Keratinocyte (primary cell): ENCODE results near the gene DEGS2. TPM values are rescaled to one million over a fixed set of nuclear protein-coding genes. Genes with fewer than 3 reads are reported as not detected.

ENCODE experiments used
- DNase-seq: peaks from one replicate; pipeline ENCODE4 v3.0.0-alpha.2; 2011; ENCODE audit warnings: low read depth, missing footprints, low spot score
- FAIRE-seq: peaks from 2 replicates; lab custom pipeline; 2011; peaks lifted over from hg19 to GRCh38; lab: Jason Lieb, UNC
- H2AFZ ChIP-seq: 2 replicates; pipeline ENCODE4 v1.6.0; 2012; ENCODE audit warnings: low read length, control low read depth, inconsistent platforms; ENCODE audit not compliant: control insufficient read depth
- H3K27ac ChIP-seq: 2 replicates; pipeline ENCODE4 v1.5.1; 2011; ENCODE audit warnings: low read length; ENCODE audit not compliant: control insufficient read depth, insufficient read depth
- H3K27me3 ChIP-seq: 3 replicates; pipeline ENCODE4 v1.6.0; 2011; ENCODE audit warnings: low read length; ENCODE audit not compliant: control insufficient read depth, insufficient read depth; ENCODE audit errors: extremely low read depth
- H3K36me3 ChIP-seq, 2 experiments: 2 replicates in 1 of 2; 3 replicates in 1 of 2; pipeline ENCODE4 v1.5.1; 2011; ENCODE audit warnings: low read length in 2 of 2, mild to moderate bottlenecking in 1 of 2; ENCODE audit not compliant: control insufficient read depth in 2 of 2, insufficient read depth in 2 of 2; ENCODE audit errors: extremely low read depth in 1 of 2
- H3K4me1 ChIP-seq: 3 replicates; pipeline ENCODE4 v1.5.1; 2011; ENCODE audit warnings: low read length; ENCODE audit not compliant: control insufficient read depth, insufficient read depth; ENCODE audit errors: extremely low read depth
- H3K4me2 ChIP-seq: 3 replicates; pipeline ENCODE4 v1.6.0; 2011; ENCODE audit warnings: low read depth, low read length; ENCODE audit not compliant: control insufficient read depth, insufficient read depth; ENCODE audit errors: extremely low read depth
- H3K4me3 ChIP-seq, 3 experiments: fragments of 200-600 bp in 1 of 3; sonication (generic) in 1 of 3; 2 replicates in 2 of 3; 3 replicates in 1 of 3; pipeline ENCODE4 v1.5.1; 2011 to 2016; ENCODE audit warnings: low read length in 3 of 3, mild to moderate bottlenecking in 3 of 3, control low read depth in 2 of 3, inconsistent platforms in 1 of 3, low read depth in 1 of 3, mixed read lengths in 1 of 3, mixed run types in 1 of 3, moderate library complexity in 1 of 3; ENCODE audit not compliant: control insufficient read depth in 2 of 3, insufficient read depth in 2 of 3; ENCODE audit errors: extremely low read depth in 1 of 3
- H3K79me2 ChIP-seq: 2 replicates; pipeline ENCODE4 v1.6.0; 2012; ENCODE audit warnings: low read length; ENCODE audit not compliant: control insufficient read depth, insufficient read depth
- H3K9ac ChIP-seq: 3 replicates; pipeline ENCODE4 v1.6.0; 2011; ENCODE audit warnings: low read length; ENCODE audit not compliant: control insufficient read depth, insufficient read depth; ENCODE audit errors: extremely low read depth
- H3K9me1 ChIP-seq: 3 replicates; pipeline ENCODE4 v1.6.0; 2011; ENCODE audit warnings: low read length; ENCODE audit not compliant: control insufficient read depth, insufficient read depth; ENCODE audit errors: extremely low read depth
- H3K9me3 ChIP-seq: 2 replicates; pipeline ENCODE4 v1.5.1; 2012; ENCODE audit warnings: low read depth, low read length; ENCODE audit not compliant: control insufficient read depth
- H4K20me1 ChIP-seq: 3 replicates; pipeline ENCODE4 v1.6.0; 2011; ENCODE audit warnings: low read length; ENCODE audit not compliant: control insufficient read depth, insufficient read depth; ENCODE audit errors: extremely low read depth
- CTCF ChIP-seq, 3 experiments: IDR thresholded peaks in 1 of 3; conservative IDR thresholded peaks in 1 of 3; optimal IDR thresholded peaks in 1 of 3; 2 replicates in 2 of 3; 3 replicates in 1 of 3; pipeline versions ENCODE3 to v1.5.1; 2011; ENCODE audit warnings: low read length in 3 of 3, mild to moderate bottlenecking in 3 of 3, moderate library complexity in 2 of 3, control low read depth in 1 of 3, inconsistent platforms in 1 of 3; ENCODE audit not compliant: insufficient read depth in 2 of 3; ENCODE audit errors: extremely low read depth in 1 of 3
- EZH2 ChIP-seq: IDR thresholded peaks from one replicate; pipeline ENCODE4 v1.6.1; 2012; ENCODE audit warnings: inconsistent platforms, mild to moderate bottlenecking, low read length, moderate library complexity
- dilution Hi-C: fragments of 300-500 bp; cut with MboI; formaldehyde crosslinking; loops from one replicate; pipeline ENCODE4 v1.7.0; 2020; ENCODE audit warnings: low sequenced_read_pairs; ENCODE audit not compliant: extremely low pct_ligation_motif_present
- polyA plus RNA-seq, 5 experiments: library from polyadenylated mRNA; depleted of rRNA in 3 of 5; stranded (reverse) in 3 of 5; stranded (forward) in 1 of 5; unstranded in 1 of 5; fragments of >200 nt; gene quantifications; 1 replicate in 1 of 5; 2 replicates in 3 of 5; 3 replicates in 1 of 5; pipeline versions ENCODE4 v1.2.1 to v1.2.3, GENCODE V29; 2011 to 2012; ENCODE audit warnings: missing spikeins in 2 of 5, low read depth in 1 of 5, low replicate concordance in 1 of 5

The DEGS2 gene
- polyA plus RNA-seq, 1 donor (not counting 4 experiments of a cell fraction or from before 2014, with no cell fraction given), result 0.46 TPM

GRCh38 chr14:100155049-100155621, 4.3 kb downstream of the DEGS2 start:
- Histone ChIP-seq H3K9ac (no peak overlapping the region), H3K9me3 (peaks cover 8% of the 10 kb centered on the region), H3K4me1 (peaks cover 29% of the 10 kb centered on the region), H3K4me3 (no peak overlapping the region), H3K27me3 (peaks cover 21% of the 10 kb centered on the region), H3K27ac (no peak overlapping the region), H3K36me3 (no peaks in the 10 kb centered on the region), H4K20me1 (no peaks in the 10 kb centered on the region), H2AFZ (no peak overlapping the region), H3K9me1 (no peaks in the 10 kb centered on the region), H3K79me2 (no peaks in the 10 kb centered on the region), H3K4me2 (no peak overlapping the region)
- peak; percentile 66 for FAIRE-seq
- dilution Hi-C loops, result no loop called here
- peak in 2 of 3 experiments; percentile 83 to 90 for TF ChIP-seq CTCF (optimal IDR thresholded peaks at IDR 0.05 in 1 of 3, IDR thresholded peaks at IDR 0.05 in 1 of 3, conservative IDR thresholded peaks at IDR 0.05 in 1 of 3; ENCODE audit: extremely low read depth in 1 of 3, insufficient read depth in 2 of 3, low read length in 3 of 3)
- no peak for TF ChIP-seq EZH2
- no peak for DNase-seq

DNA sequence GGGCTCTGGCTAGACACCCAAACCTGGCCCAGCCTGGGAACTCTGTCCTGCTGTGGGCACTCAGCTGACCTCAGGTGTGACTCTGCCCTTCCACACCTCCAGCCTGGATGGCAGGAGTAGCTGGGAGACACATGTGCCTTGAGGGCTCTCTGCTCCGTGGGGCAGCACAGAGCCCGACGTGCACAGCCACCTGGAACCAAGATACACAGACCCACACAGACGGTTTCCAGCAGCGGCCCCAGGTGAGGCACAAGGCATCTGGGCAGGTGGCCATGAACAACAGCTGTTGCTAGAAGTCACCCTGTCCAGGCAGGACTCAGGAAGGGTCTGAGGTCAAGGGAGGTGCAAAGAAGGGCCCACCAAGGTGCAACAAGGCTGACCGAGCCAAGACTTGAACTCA, 5.9 kb downstream of the DEGS2 start:
- Histone ChIP-seq H3K36me3 (no peaks in the 10 kb centered on the region), H3K27me3 (peaks cover 9% of the 10 kb centered on the region), H3K4me3 (no peak overlapping the region), H3K27ac (no peak overlapping the region), H3K4me2 (no peak overlapping the region), H3K9ac (no peak overlapping the region), H3K9me3 (peaks cover 6% of the 10 kb centered on the region), H2AFZ (no peak overlapping the region), H3K4me1 (peaks cover 26% of the 10 kb centered on the region), H3K9me1 (no peaks in the 10 kb centered on the region), H4K20me1 (no peaks in the 10 kb centered on the region), H3K79me2 (no peaks in the 10 kb centered on the region)
- no peak for TF ChIP-seq EZH2
- TF ChIP-seq CTCF (optimal IDR thresholded peaks at IDR 0.05 in 1 of 3, IDR thresholded peaks at IDR 0.05 in 1 of 3, conservative IDR thresholded peaks at IDR 0.05 in 1 of 3; ENCODE audit: extremely low read depth in 1 of 3, insufficient read depth in 2 of 3, low read length in 3 of 3), result no peak
- DNase-seq (no peak), FAIRE-seq (no peak)
- dilution Hi-C loops, result no loop called here
